AG10803 (cell line): ENCODE results near the gene NUS1.
"Not testable (repeated sequence)": the region's sequence is repeated elsewhere in the genome, so short reads cannot be mapped to it uniquely, and the experiment has no call there.

ENCODE experiments used
- DNase-seq: peaks from one replicate; pipeline ENCODE4 v3.0.0; 2010; ENCODE audit warnings: low read depth
- H3K4me3 ChIP-seq: 2 replicates; pipeline ENCODE4 v1.5.1; 2011; ENCODE audit warnings: mild to moderate bottlenecking, low read length, control low read depth
- CTCF ChIP-seq: conservative IDR thresholded peaks from 2 replicates; pipeline ENCODE4 v1.5.1; 2011; ENCODE audit warnings: mild to moderate bottlenecking, low read length, control low read depth, inconsistent platforms

Gene NUS1

DNA sequence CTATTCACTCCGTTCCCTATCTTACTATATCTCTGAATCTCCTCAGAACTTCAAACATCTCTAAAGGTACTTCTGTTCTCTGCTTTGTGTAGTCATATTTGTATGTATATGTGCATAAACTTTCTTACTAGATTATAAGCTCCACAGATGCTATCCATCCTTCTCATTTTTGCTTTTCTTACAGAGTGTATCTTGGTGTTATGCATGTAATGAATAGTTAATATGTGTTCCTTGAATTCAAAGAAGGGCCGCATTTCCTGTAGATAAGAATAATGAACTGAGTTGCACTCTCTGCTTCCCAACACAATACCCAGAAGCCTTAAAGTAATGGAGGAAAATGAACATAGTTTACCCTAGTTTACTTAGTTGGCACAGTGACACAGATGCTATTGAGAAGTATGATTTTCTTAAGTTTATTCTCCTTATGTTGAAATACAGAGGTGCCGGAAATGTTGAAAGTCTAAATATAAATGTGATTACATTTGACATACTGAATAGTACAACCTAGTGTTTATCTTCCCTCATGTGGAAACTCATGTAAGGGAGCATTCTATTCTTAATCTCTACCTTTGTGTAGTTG lies 6.0 kb downstream of the NUS1 start:
- TF ChIP-seq CTCF, result no peak
- no peak for DNase-seq
- no peak overlapping the region for H3K4me3 ChIP-seq

DNA sequence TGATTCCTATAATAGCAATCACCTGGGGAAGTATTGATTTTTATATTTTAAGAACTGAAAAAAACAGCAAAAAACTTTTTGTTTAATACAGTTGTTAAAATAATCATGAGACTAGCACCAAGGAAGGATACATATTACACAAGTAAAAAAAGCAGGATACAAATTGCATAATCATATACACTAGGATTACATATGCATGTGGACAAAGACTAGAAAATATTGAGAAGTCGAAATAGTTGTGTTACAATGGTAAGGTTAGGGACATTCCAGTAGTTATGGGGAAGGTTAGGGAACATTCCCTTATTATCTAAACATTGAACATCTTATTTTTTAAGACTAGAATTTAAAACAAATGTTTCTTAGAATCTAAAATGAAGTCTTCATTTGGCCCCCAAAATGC lies 9.5 kb downstream of the NUS1 start:
- TF ChIP-seq CTCF, result no peak
- DNase-seq, result no peak
- no peak overlapping the region for H3K4me3 ChIP-seq

DNA sequence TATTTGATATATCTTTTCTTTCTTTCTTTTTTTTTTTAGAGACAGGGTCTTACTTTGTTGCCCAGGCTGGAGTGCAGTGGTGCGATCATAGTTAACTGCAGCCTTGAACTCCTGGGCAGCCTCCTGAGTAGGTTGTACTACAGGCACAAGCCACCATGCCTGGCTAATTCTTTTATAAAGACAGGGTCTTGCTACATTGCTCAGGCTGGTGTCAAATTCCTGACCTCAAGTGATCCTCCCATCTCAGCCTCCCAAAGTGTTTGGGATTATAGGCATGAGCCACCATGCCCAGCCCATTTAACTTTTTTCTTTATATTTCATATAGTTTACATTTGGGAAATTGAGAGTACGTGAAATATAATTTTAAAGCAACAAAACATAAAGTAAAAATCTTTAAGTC lies 10.1 kb downstream of the NUS1 start:
- no peak for TF ChIP-seq CTCF
- DNase-seq, result no peak
- H3K4me3 ChIP-seq, result no peak overlapping the region

- no peak for TF ChIP-seq CTCF
- H3K4me3 ChIP-seq, result no peak overlapping the region
- no peak for DNase-seq
Measured at GRCh38 chr6:117687021-117687648, 11.9 kb downstream of the NUS1 start.

DNA sequence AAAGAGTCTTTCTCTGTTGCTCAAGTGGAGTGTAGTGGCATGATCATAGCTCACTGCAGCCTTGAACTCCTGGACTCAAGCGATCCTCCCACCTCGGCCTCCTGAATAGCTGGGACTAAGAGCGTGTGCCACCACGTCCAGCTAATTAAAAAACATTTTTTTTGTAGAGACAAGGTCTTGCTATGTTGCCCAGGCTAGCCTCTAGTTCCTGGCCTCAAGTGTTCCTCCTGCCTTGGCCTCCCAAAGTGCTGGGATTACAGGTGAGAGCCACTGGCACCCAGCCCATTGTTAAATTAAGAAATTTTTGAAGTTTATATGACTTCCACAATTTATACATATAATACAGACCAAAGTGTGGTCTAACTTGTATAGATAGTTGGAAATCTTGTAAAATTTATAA lies 14.3 kb downstream of the NUS1 start:
- H3K4me3 ChIP-seq, DNase-seq: not testable (repeated sequence)

DNA sequence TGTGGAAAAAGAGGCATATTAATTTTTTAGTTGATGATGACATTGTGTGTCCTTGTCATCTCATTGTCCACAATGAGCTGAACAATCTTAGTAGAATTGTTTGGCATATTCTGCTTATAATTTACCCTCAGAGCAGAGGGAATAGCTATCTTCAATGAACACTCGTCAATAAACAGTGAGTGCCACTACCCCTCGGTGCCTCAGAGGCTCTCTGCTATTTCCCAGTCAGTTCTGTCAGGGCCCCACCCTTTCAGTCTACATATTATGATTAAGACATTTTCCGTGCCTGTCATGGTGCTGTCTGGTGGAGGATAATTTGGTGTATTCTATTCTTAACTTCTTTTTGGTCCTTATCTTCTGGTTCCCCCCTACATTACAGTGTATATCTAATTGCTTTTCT lies 31.2 kb downstream of the NUS1 start:
- no peak for DNase-seq

GRCh38 chr6:117706936-117707509 lies 31.8 kb downstream of the NUS1 start:
- H3K4me3 ChIP-seq, DNase-seq: not testable (repeated sequence)

More for the DNA sequence above, 31.2 kb downstream of the NUS1 start:
- no peak overlapping the region for H3K4me3 ChIP-seq
- no peak for TF ChIP-seq CTCF

DNA sequence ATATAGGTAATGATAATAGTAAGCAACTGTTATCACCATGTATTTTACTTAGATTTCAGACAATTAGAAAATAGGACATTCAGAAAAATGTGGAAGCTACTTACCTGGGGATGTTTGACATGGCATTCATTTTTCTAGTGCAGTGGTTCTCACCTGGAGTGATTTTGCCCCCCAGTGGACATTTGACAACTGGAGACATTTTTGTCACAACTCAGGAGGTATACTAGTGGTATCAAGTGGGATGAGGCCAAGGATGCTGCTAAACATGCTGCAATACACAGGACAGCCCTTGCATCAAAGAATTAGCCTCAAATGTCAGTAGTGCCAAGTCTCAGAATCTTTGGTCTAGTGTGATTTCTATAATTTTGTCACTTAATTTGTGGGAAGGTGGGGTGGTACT lies 36.1 kb downstream of the NUS1 start:
- TF ChIP-seq CTCF, result no peak
- DNase-seq, result no peak
- H3K4me3 ChIP-seq, result no peak overlapping the region
